H1 (cell line): Measurements from ENCODE around the gene ALOX15B. TPM values are rescaled to one million over a fixed set of nuclear protein-coding genes. Genes with fewer than 3 reads are reported as not detected.

Experiments
- CTCF ChIA-PET: fragments of 300-600 bp; sonication (Branson Sonifier 250); formaldehyde crosslinking; loops from one replicate; lab custom pipeline; 2021; ENCODE audit not compliant: partially characterized antibody; lab: Charles Lee
- POLR2A ChIA-PET: fragments of 300-600 bp; sonication (Branson Sonifier 250); formaldehyde crosslinking; loops from one replicate; lab custom pipeline; 2021; ENCODE audit warnings: inconsistent platforms; ENCODE audit not compliant: partially characterized antibody; lab: Charles Lee
- DNase-seq, 2 experiments: peaks; one replicate each; pipeline versions ENCODE4 v3.0.0 to v3.0.0-alpha.2; 2010 to 2022; ENCODE audit warnings: low spot score in 2 of 2, low read depth in 1 of 2, mixed read lengths in 1 of 2
- FAIRE-seq: peaks from 2 replicates; lab custom pipeline; 2011; peaks lifted over from hg19 to GRCh38; lab: Jason Lieb, UNC
- H2AFZ ChIP-seq: 2 replicates; pipeline ENCODE4 v1.8.1; 2012; ENCODE audit warnings: low read length, inconsistent platforms
- H2AK5ac ChIP-seq: 2 replicates; pipeline ENCODE4 v1.6.1; 2013; ENCODE audit warnings: low read depth, low read length
- H2BK120ac ChIP-seq: replicated peaks from 2 replicates; pipeline ENCODE3; 2013; ENCODE audit warnings: low read depth, low read length, inconsistent platforms
- H2BK12ac ChIP-seq: 2 replicates; pipeline ENCODE4 v1.6.1; 2013; ENCODE audit warnings: low read depth, low read length
- H2BK15ac ChIP-seq: 2 replicates; pipeline ENCODE4 v1.6.1; 2013; ENCODE audit warnings: low read length
- H2BK20ac ChIP-seq: 2 replicates; pipeline ENCODE4 v1.6.1; 2013; ENCODE audit warnings: low read length
- H2BK5ac ChIP-seq: 2 replicates; pipeline ENCODE4 v1.6.1; 2013; ENCODE audit warnings: low read depth, low read length
- H3K14ac ChIP-seq: 2 replicates; pipeline ENCODE4 v1.6.1; 2013; ENCODE audit warnings: inconsistent platforms; ENCODE audit not compliant: insufficient read length
- H3K18ac ChIP-seq: 2 replicates; pipeline ENCODE4 v1.6.1; 2013; ENCODE audit warnings: low read length; ENCODE audit errors: extremely low read depth
- H3K23ac ChIP-seq: 2 replicates; pipeline ENCODE4 v1.6.1; 2013; ENCODE audit warnings: inconsistent platforms; ENCODE audit not compliant: insufficient read length
- H3K23me2 ChIP-seq: 2 replicates; pipeline ENCODE4 v1.6.1; 2013; ENCODE audit warnings: low read depth, low read length
- H3K27ac ChIP-seq: 2 replicates; pipeline ENCODE4 v1.6.1; 2011; ENCODE audit warnings: low read depth, low read length, inconsistent platforms
- H3K27me3 ChIP-seq, 4 experiments: replicated peaks in 1 of 4; 1 replicate in 1 of 4; 2 replicates in 3 of 4; pipeline versions ENCODE4 v1.6.1 to v1.8.1; 2011 to 2013; ENCODE audit warnings: low read length in 3 of 4, mild to moderate bottlenecking in 3 of 4, inconsistent platforms in 2 of 4, mixed read lengths in 2 of 4, moderate library complexity in 1 of 4; ENCODE audit not compliant: control insufficient read depth in 3 of 4, insufficient read depth in 3 of 4; ENCODE audit errors: extremely low read depth in 1 of 4
- H3K36me3 ChIP-seq, 4 experiments: 2 replicates each; pipeline versions ENCODE4 v1.6.1 to v1.8.1; 2011 to 2013; ENCODE audit warnings: mild to moderate bottlenecking in 4 of 4, low read length in 3 of 4, moderate library complexity in 2 of 4, control low read depth in 1 of 4, inconsistent platforms in 1 of 4; ENCODE audit not compliant: insufficient read depth in 4 of 4, control insufficient read depth in 2 of 4
- H3K4ac ChIP-seq: replicated peaks from 2 replicates; pipeline ENCODE3; 2013; ENCODE audit warnings: low read length, low read depth, mixed read lengths, inconsistent platforms; ENCODE audit not compliant: insufficient read length
- H3K4me1 ChIP-seq, 4 experiments: replicated peaks in 1 of 4; 1 replicate in 1 of 4; 2 replicates in 3 of 4; pipeline versions ENCODE4 v1.6.1 to v1.8.1; 2011 to 2013; ENCODE audit warnings: low read length in 3 of 4, inconsistent platforms in 2 of 4, mixed read lengths in 1 of 4; ENCODE audit not compliant: insufficient read depth in 4 of 4, control insufficient read depth in 3 of 4
- H3K4me2 ChIP-seq, 2 experiments: 2 replicates each; pipeline versions ENCODE4 v1.6.1 to v1.8.1; 2011 to 2013; ENCODE audit warnings: low read depth in 2 of 2, low read length in 2 of 2, control low read depth in 1 of 2, inconsistent platforms in 1 of 2, mild to moderate bottlenecking in 1 of 2; ENCODE audit not compliant: insufficient read depth in 1 of 2
- H3K4me3 ChIP-seq, 4 experiments: fragments of 200-600, 300-600 bp in 1 of 4; sonication (generic), shearing (Covaris generic), sonication (Bioruptor Twin) in 1 of 4; 2 replicates each; pipeline versions ENCODE4 v1.5.1 to v1.8.1; 2011 to 2016; ENCODE audit warnings: low read length in 4 of 4, low read depth in 3 of 4, control low read depth in 2 of 4, inconsistent platforms in 2 of 4, mild to moderate bottlenecking in 2 of 4, mixed read lengths in 1 of 4, moderate library complexity in 1 of 4; ENCODE audit not compliant: insufficient read depth in 2 of 4; ENCODE audit errors: extremely low read depth in 1 of 4
- H3K56ac ChIP-seq: replicated peaks from 2 replicates; pipeline ENCODE3; 2013; ENCODE audit warnings: low read depth, mild to moderate bottlenecking, mixed read lengths, low read length, inconsistent platforms; ENCODE audit not compliant: insufficient read length
- H3K79me1 ChIP-seq: 2 replicates; pipeline ENCODE4 v1.6.1; 2013; ENCODE audit warnings: low read depth, low read length, control low read depth
- H3K79me2 ChIP-seq, 2 experiments: 2 replicates each; pipeline versions ENCODE4 v1.6.1 to v1.8.1; 2012 to 2013; ENCODE audit warnings: low read length in 2 of 2, mild to moderate bottlenecking in 2 of 2, inconsistent platforms in 1 of 2; ENCODE audit not compliant: insufficient read depth in 2 of 2, control insufficient read depth in 1 of 2
- H3K9ac ChIP-seq, 4 experiments: replicated peaks in 1 of 4; 1 replicate in 1 of 4; 2 replicates in 3 of 4; pipeline versions ENCODE4 v1.6.1 to v1.8.1; 2011 to 2013; ENCODE audit warnings: low read depth in 3 of 4, low read length in 3 of 4, control low read depth in 2 of 4, mild to moderate bottlenecking in 2 of 4, moderate library complexity in 2 of 4, inconsistent platforms in 1 of 4; ENCODE audit errors: extremely low read depth in 1 of 4
- H3K9me3 ChIP-seq, 2 experiments: 2 replicates each; pipeline versions ENCODE4 v1.6.1 to v1.8.1; 2012 to 2013; ENCODE audit warnings: mild to moderate bottlenecking in 2 of 2, moderate library complexity in 2 of 2, control low read depth in 1 of 2, inconsistent platforms in 1 of 2, low read depth in 1 of 2, low read length in 1 of 2, mixed read lengths in 1 of 2; ENCODE audit not compliant: insufficient read depth in 2 of 2
- H4K20me1 ChIP-seq, 2 experiments: replicated peaks in 1 of 2; 2 replicates each; pipeline versions ENCODE3 to v1.8.1; 2011 to 2013; ENCODE audit warnings: inconsistent platforms in 2 of 2, low read length in 2 of 2, mild to moderate bottlenecking in 1 of 2; ENCODE audit not compliant: insufficient read depth in 2 of 2, control insufficient read depth in 1 of 2
- H4K5ac ChIP-seq: 2 replicates; pipeline ENCODE4 v1.6.1; 2013; ENCODE audit warnings: low read length, low read depth, mixed read lengths, inconsistent platforms; ENCODE audit not compliant: insufficient read length
- H4K8ac ChIP-seq: 2 replicates; pipeline ENCODE4 v1.8.0; 2013; ENCODE audit warnings: mild to moderate bottlenecking, moderate library complexity, low read length, inconsistent platforms; ENCODE audit not compliant: insufficient read depth; ENCODE audit errors: extremely low read depth
- H4K91ac ChIP-seq: replicated peaks from 2 replicates; pipeline ENCODE3; 2013; ENCODE audit warnings: low read length, mixed read lengths, inconsistent platforms; ENCODE audit not compliant: insufficient read length
- CTBP2 ChIP-seq: IDR thresholded peaks from 2 replicates; pipeline ENCODE4 v1.7.0; 2011; ENCODE audit warnings: borderline replicate concordance, mild to moderate bottlenecking, moderate library complexity, mixed read lengths, low read length; ENCODE audit not compliant: insufficient read depth, insufficient read length
- CTCF ChIP-seq, 3 experiments: IDR thresholded peaks; 1 replicate in 2 of 3; 2 replicates in 1 of 3; pipeline versions ENCODE4 v1.5.1 to v1.6.1; 2011; ENCODE audit warnings: low read length in 3 of 3, mild to moderate bottlenecking in 3 of 3, inconsistent platforms in 2 of 3, low read depth in 1 of 3, moderate library complexity in 1 of 3; ENCODE audit not compliant: insufficient read depth in 1 of 3; ENCODE audit errors: control extremely low read depth in 1 of 3
- PHF8 ChIP-seq: fragments of 200-600 bp; sonication (generic); conservative IDR thresholded peaks from 2 replicates; pipeline ENCODE4 v1.7.1; 2012; ENCODE audit warnings: low read depth, mild to moderate bottlenecking, inconsistent platforms, low read length, moderate library complexity
- POLR2AphosphoS5 ChIP-seq: IDR thresholded peaks from 2 replicates; pipeline ENCODE4 v1.6.1; 2011; ENCODE audit warnings: low read depth, low read length
- SIRT6 ChIP-seq: IDR thresholded peaks from one replicate; pipeline ENCODE4 v1.7.1; 2012; ENCODE audit warnings: low read length, inconsistent platforms
- WGBS, 2 experiments: shearing (Covaris generic) in 1 of 2; methylation state at CpG; one replicate each; pipeline versions ENCODE4 v1.1.6 to v1.1.7; 2013 to 2015; ENCODE audit warnings: low lambda C conversion rate in 2 of 2, mixed read lengths in 2 of 2, inconsistent platforms in 1 of 2, low coverage in 1 of 2, missing lambda C conversion rate in 1 of 2; ENCODE audit not compliant: insufficient replicate concordance in 2 of 2, insufficient coverage in 1 of 2, insufficient read length in 1 of 2; ENCODE audit errors: extremely low coverage in 1 of 2, missing lambda C conversion rate in 1 of 2; 5-methylcytosine and 5-hydroxymethylcytosine counted together
- polyA plus RNA-seq, 7 experiments: library from polyadenylated mRNA; depleted of rRNA in 3 of 7; stranded (reverse) in 5 of 7; unstranded in 2 of 7; fragments of >200 nt in 5 of 7; fragments of 200-250 nt in 2 of 7; gene quantifications; 1 replicate in 5 of 7; 2 replicates in 1 of 7; 4 replicates in 1 of 7; pipeline versions ENCODE4 v1.2.1 to v1.2.3, GENCODE V29; 2011 to 2013; ENCODE audit warnings: missing spikeins in 2 of 7, mixed read lengths in 2 of 7
- total RNA-seq: library from RNA; stranded (reverse); fragmentation: NEBNext Ultra II Directional; extraction: Animal tissue kit (Norgen Biotek cat#: 25700); gene quantifications from 2 replicates; pipeline ENCODE4 v1.2.1, GENCODE V29; 2021

The ALOX15B gene
- total and polyA plus RNA-seq, 2 of the 8 experiments (the other 6 are each of a cell fraction or from before 2014, with no cell fraction given) = 0.63 to 0.91 TPM

GRCh38 chr17:8048236-8048635 lies 9.4 kb downstream of the ALOX15B start:
- Histone ChIP-seq H2AK5ac (no peak overlapping the region), H2BK12ac (no peak overlapping the region), H3K36me3 (no peaks in the 10 kb centered on the region; a peak in 1 of 8 replicates), H3K4ac (no peak overlapping the region), H3K27me3 (peaks cover 0 to 3% (median 1%) of the 10 kb centered on the region in 4 experiments; a peak in 3 of 7 replicates), H3K4me2 (no peak overlapping the region), H2BK15ac (no peak overlapping the region), H3K27ac (no peak overlapping the region), H4K8ac (peak overlapping the region; percentile 71; the same call in 1 of the 2 replicates), H3K4me1 (no peaks in the 10 kb centered on the region), H3K56ac (no peak overlapping the region), H2BK20ac (no peak overlapping the region), H3K18ac (no peak overlapping the region), H4K20me1 (no peaks in the 10 kb centered on the region), H3K79me2 (no peaks in the 10 kb centered on the region), H3K79me1 (no peaks in the 10 kb centered on the region), H2AFZ (no peak overlapping the region), H4K91ac (no peak overlapping the region), H2BK120ac (no peak overlapping the region), H2BK5ac (no peak overlapping the region), H3K9ac (no peak overlapping the region), H3K4me3 (no peak overlapping the region), H4K5ac (no peak overlapping the region), H3K23me2 (no peaks in the 10 kb centered on the region; the same call in 1 of the 2 replicates), H3K9me3 (no peaks in the 10 kb centered on the region), H3K14ac (no peak overlapping the region), H3K23ac (no peak overlapping the region)
- FAIRE-seq (no peak), DNase-seq (no peak)
- ChIA-PET CTCF (interaction anchor here (0.7 to 2.8 kb wide), 5 partner anchors 9 to 304 kb away, joined by 3 to 19 read pairs (median 3); no protein-coding TSS in a partner anchor), POLR2A (interaction anchor here (2.3 kb wide), 1 partner anchor 125 kb away, joined by 7 read pairs; no protein-coding TSS in a partner anchor)
- WGBS, 2 experiments = 94% methylated on average over 12 of the region's 12 CpGs; no CpG with 5 or more reads in 1 of the 2 experiments
- TF ChIP-seq CTBP2 = no peak
- no peak for TF ChIP-seq PHF8
- no peak for TF ChIP-seq CTCF (IDR thresholded peaks at IDR 0.05; ENCODE audit: control extremely low read depth in 1 of 3, insufficient read depth in 1 of 3, low read depth in 1 of 3, low read length in 3 of 3)
- no peak for TF ChIP-seq SIRT6
- TF ChIP-seq POLR2AphosphoS5 = no peak
